Measurements from ENCODE around the gene AQP3.
"Not testable (repeated sequence)": the region's sequence is repeated elsewhere in the genome, so short reads cannot be mapped to it uniquely, and the experiment has no call there.

AQP3 gene

DNA sequence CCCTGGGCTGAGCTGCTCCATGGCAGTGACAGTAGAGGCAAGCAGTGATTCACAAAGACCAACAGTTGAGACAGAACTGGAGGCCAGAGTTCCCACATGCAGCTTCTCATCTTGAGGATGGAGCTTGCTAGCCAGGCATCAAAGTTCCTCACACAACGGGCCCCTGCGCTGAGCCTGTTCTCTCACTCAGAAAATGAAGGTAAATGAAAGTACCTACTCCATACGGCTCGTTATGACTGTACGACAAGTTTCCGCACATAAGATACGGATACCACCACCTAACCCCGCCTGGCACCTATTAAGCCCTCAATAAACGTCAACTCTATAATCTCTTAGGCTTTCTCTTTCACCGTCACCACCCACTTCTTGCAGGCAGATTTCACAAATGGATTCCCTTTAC lies 13.5 kb upstream of the AQP3 start:
- H3K4me1 ChIP-seq (ENCODE audit: control insufficient read depth, insufficient read depth, low read length): peaks cover 12% of the 10 kb centered on the region
- H3K9me3 ChIP-seq (ENCODE audit: control insufficient read depth, low read length): no peaks in the 10 kb centered on the region
- peaks cover 25% of the 10 kb centered on the region for H3K36me3 ChIP-seq (ENCODE audit: control insufficient read depth, insufficient read depth, low read length)
- no peak overlapping the region for H3K9ac ChIP-seq (ENCODE audit: low read length)
- H3K27me3 ChIP-seq (ENCODE audit: control insufficient read depth, insufficient read depth, low read length): no peaks in the 10 kb centered on the region
- no peak overlapping the region for H3K4me3 ChIP-seq (ENCODE audit: low read length)

DNA sequence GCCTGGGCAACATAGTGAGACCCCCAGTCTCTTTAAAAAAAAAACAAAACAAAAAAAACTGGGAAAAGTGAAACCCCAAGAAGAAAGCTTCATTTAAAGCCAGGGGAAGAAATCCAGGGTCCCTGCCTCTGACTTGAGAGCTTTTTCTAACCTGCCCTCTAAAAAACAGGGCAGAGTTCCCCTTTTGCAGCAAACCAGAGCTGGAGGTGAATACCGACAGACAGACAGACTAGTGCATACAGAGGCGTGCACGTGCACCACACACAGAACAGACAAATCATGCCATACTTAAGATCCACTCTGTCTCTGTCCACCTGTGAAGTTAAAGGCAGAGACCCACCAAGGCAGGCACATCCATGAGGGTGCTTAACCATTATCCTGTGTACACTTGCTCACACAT lies 11.7 kb upstream of the AQP3 start:
- no peak overlapping the region for H3K4me3 ChIP-seq (ENCODE audit: low read length)
- peaks cover 15% of the 10 kb centered on the region for H3K36me3 ChIP-seq (ENCODE audit: control insufficient read depth, insufficient read depth, low read length)
- H3K27me3 ChIP-seq (ENCODE audit: control insufficient read depth, insufficient read depth, low read length): no peaks in the 10 kb centered on the region
- H3K9ac ChIP-seq (ENCODE audit: low read length): no peak overlapping the region
- no peaks in the 10 kb centered on the region for H3K9me3 ChIP-seq (ENCODE audit: control insufficient read depth, low read length)
- peaks cover 16% of the 10 kb centered on the region for H3K4me1 ChIP-seq (ENCODE audit: control insufficient read depth, insufficient read depth, low read length)

DNA sequence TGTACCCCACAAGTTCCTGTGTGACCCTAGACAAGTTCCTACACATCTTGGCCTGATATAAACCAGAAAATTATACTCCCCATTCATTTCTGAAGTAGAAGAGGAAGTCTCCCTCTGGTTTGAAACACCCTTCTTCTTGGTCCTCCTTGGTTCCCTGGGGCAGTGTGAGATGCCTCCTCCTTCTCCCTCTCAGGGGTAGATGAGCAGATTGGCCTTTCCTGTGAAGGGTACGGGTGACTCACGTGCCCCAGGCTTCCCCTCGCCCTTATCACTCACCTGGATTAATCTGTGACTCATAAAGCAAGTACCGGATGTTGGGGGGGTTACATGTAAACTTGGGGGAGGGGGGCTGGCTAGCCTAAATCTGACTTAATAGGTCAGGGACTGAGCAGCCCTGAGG lies 11.1 kb upstream of the AQP3 start:
- Histone ChIP-seq H3K4me3 (ENCODE audit: low read length) (no peak overlapping the region), H3K9me3 (ENCODE audit: control insufficient read depth, low read length) (no peaks in the 10 kb centered on the region), H3K9ac (ENCODE audit: low read length) (peak overlapping the region; percentile 8), H3K4me1 (ENCODE audit: control insufficient read depth, insufficient read depth, low read length) (peaks cover 20% of the 10 kb centered on the region), H3K36me3 (ENCODE audit: control insufficient read depth, insufficient read depth, low read length) (peaks cover 15% of the 10 kb centered on the region), H3K27me3 (ENCODE audit: control insufficient read depth, insufficient read depth, low read length) (no peaks in the 10 kb centered on the region)

DNA sequence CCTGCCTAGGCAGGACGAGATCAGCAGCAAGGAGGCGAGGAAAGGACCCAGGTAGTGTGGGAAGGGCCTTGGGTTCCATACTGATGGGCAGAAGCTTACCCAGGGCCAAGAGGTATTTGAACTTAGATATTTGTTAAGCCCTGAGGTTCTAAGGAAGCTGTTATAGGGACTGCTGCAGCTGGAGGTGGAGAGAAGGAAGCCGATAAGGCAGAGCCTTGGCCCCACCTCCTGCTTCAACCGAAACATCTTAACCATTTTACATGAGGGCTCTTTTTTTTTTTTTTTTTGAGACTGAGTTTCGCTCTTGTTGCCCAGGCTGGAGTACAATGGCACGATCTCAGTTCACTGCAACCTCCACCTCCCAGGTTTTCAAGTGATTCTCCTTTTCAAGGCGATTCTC lies 8.6 kb upstream of the AQP3 start:
- no peak overlapping the region for H3K4me3 ChIP-seq (ENCODE audit: low read length)
- H3K27me3 ChIP-seq (ENCODE audit: control insufficient read depth, insufficient read depth, low read length): no peaks in the 10 kb centered on the region
- H3K4me1 ChIP-seq (ENCODE audit: control insufficient read depth, insufficient read depth, low read length): peaks cover 31% of the 10 kb centered on the region
- no peaks in the 10 kb centered on the region for H3K36me3 ChIP-seq (ENCODE audit: control insufficient read depth, insufficient read depth, low read length)
- H3K9me3 ChIP-seq (ENCODE audit: control insufficient read depth, low read length): no peaks in the 10 kb centered on the region
- H3K9ac ChIP-seq (ENCODE audit: low read length): no peak overlapping the region

DNA sequence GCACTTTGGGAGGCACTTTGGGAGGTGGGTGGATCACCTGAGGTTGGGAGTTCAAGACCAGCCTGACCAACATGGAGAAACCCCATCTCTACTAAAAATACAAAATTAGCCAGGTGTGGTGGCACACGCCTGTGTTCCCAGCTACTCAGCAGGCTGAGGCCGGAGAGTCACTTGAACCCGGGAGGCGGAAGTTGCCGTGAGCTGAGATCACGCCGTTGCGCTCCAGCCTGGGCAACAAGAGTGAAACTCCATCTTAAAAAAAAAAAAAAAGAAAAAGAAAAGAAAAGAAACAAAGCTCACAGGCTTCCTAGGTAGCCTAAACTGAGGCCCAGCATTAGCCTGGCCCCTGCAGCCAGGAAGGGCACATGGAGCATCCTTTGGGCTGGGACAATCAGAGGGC lies 8.1 kb upstream of the AQP3 start:
- peaks cover 31% of the 10 kb centered on the region for H3K4me1 ChIP-seq (ENCODE audit: control insufficient read depth, insufficient read depth, low read length)
- H3K4me3 ChIP-seq (ENCODE audit: low read length); H3K27me3 ChIP-seq (ENCODE audit: control insufficient read depth, insufficient read depth, low read length); H3K9me3 ChIP-seq (ENCODE audit: control insufficient read depth, low read length); H3K36me3 ChIP-seq (ENCODE audit: control insufficient read depth, insufficient read depth, low read length); H3K9ac ChIP-seq (ENCODE audit: low read length): not testable (repeated sequence)

DNA sequence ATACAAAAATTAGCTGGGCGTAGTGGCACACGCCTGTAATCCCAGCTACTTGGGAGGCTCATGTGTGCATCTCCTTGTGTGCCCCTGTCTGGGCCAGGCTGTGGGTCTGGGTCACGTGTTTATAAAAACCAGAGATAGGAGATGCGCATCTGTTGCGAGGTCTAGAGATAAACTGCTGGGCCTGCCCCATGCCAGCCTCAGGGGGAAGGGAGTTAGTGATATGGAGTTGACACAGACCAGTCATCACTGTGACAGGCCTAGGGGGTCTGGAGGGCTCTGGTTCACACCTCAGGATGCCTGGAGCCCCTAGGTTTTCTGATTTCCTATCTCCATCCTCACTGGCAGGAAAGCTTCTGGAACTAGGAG lies 7.3 kb upstream of the AQP3 start:
- H3K9ac ChIP-seq (ENCODE audit: low read length); H3K36me3 ChIP-seq (ENCODE audit: control insufficient read depth, insufficient read depth, low read length); H3K27me3 ChIP-seq (ENCODE audit: control insufficient read depth, insufficient read depth, low read length); H3K4me3 ChIP-seq (ENCODE audit: low read length); H3K9me3 ChIP-seq (ENCODE audit: control insufficient read depth, low read length): not testable (repeated sequence)
- H3K4me1 ChIP-seq (ENCODE audit: control insufficient read depth, insufficient read depth, low read length): peaks cover 31% of the 10 kb centered on the region

DNA sequence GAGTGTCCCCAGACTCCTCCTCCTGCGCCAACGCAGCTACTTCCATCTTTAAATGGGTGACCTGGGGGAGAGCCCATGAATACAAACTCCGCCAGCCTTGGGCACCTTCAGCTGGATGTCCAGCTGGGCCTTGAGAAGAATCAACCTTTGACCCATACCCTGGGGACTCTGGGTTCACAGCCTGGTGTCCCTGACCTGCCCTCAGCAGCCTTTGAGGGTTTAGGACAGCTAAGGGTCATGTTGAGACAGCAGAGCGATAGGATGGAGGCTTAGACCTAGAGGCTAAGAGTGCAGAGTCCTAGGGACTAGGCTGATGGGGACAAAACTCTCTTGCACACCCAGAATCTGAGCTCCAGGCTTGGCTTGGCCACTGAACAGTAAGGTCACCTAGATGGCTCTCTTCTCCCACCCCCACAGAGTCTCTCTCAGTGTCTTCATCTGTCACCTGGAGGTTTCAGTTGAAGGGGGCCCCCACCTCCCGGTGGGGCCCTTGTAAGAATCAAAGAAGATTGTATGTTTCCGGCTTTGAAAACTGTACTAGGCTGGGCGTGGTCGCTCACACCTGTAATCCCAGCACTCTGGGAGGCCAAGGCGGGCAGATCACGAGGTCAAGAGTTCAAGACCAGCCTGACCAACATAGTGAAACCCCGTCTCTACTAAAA lies 6.7 kb upstream of the AQP3 start:
- no peaks in the 10 kb centered on the region for H3K36me3 ChIP-seq (ENCODE audit: control insufficient read depth, insufficient read depth, low read length)
- no peaks in the 10 kb centered on the region for H3K9me3 ChIP-seq (ENCODE audit: control insufficient read depth, low read length)
- H3K4me1 ChIP-seq (ENCODE audit: control insufficient read depth, insufficient read depth, low read length): peaks cover 30% of the 10 kb centered on the region
- no peak overlapping the region for H3K4me3 ChIP-seq (ENCODE audit: low read length)
- no peak overlapping the region for H3K9ac ChIP-seq (ENCODE audit: low read length)
- no peaks in the 10 kb centered on the region for H3K27me3 ChIP-seq (ENCODE audit: control insufficient read depth, insufficient read depth, low read length)

DNA sequence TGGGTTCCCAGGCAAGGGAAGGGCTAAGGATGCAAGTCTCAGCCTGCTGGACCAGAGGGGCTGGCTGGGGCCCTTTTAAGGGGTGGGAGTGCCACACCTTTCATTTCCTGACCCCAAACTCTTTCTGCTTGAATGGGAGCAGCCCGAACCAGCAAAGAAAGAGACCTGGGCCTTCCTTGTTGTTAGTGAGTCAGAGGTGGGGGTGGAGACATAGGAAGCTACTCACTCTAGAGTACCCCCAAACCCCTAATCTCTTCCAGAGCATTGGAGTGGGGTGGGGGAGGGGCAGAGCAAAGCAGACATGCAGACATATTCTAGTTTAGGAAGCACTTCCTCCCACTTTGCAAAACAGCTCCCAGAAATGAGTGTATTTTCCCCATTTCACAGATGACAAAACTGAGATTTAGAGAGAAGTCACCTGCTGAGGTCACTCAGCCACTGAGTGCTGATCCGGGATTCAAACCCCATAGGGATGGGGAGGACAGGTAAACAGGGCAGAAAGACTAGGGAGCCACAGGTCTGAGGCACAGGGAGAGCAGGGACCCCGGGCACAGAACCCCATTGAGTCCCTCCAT lies 6.0 kb upstream of the AQP3 start:
- Histone ChIP-seq H3K9ac (ENCODE audit: low read length) (no peak overlapping the region), H3K36me3 (ENCODE audit: control insufficient read depth, insufficient read depth, low read length) (no peaks in the 10 kb centered on the region), H3K9me3 (ENCODE audit: control insufficient read depth, low read length) (no peaks in the 10 kb centered on the region), H3K4me3 (ENCODE audit: low read length) (no peak overlapping the region), H3K4me1 (ENCODE audit: control insufficient read depth, insufficient read depth, low read length) (peaks cover 23% of the 10 kb centered on the region), H3K27me3 (ENCODE audit: control insufficient read depth, insufficient read depth, low read length) (no peaks in the 10 kb centered on the region)

DNA sequence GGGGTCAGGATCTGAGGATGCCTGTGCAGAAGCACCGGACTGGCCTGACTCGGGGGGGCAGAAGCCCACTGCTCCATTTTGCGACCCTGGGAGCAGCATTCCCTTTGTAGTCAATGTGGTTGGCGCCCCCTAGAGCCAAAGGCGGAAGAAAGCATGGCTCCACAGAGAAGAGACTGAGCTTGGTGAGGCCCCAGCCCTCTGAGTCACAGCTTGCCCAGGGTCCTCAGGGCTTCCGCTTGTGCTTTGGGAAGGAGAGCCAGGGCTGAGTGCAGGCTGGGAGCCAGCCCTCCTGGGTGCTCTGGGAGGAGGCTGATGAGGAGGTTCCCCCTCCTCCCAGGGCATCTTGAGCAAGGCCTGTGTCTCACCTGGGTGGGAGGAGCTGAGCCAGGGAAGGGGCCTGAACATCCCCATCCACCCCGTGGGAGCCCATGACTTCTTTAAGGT lies 5.5 kb upstream of the AQP3 start:
- Histone ChIP-seq H3K9ac (ENCODE audit: low read length) (no peak overlapping the region), H3K27me3 (ENCODE audit: control insufficient read depth, insufficient read depth, low read length) (no peaks in the 10 kb centered on the region), H3K36me3 (ENCODE audit: control insufficient read depth, insufficient read depth, low read length) (no peaks in the 10 kb centered on the region), H3K4me3 (ENCODE audit: low read length) (no peak overlapping the region), H3K9me3 (ENCODE audit: control insufficient read depth, low read length) (no peaks in the 10 kb centered on the region), H3K4me1 (ENCODE audit: control insufficient read depth, insufficient read depth, low read length) (peaks cover 24% of the 10 kb centered on the region)

DNA sequence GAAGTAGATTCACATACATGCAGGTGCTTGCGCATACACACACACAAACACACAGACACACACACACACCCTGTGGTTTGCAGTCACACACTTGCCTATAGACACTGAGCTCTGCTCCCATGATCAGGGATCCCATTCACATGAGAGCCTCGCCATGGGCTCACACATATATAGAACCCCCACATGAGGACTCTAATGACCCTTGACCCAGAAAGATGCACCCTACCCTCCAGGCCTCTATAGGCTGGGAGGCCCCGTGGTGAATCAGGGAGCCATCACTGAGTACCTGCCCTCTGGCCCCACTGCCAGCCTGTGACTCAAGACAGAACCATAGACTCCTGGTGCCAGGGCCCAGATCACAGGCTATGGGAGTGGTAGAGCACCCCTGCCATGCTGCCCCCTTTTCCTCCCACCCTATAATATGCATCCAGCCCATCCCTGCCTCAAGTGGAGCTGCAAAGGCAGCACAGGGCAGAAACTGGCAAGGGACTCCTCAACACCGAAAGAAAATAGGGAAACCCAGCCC lies 3.3 kb upstream of the AQP3 start:
- Histone ChIP-seq H3K9ac (ENCODE audit: low read length) (no peak overlapping the region), H3K36me3 (ENCODE audit: control insufficient read depth, insufficient read depth, low read length) (no peaks in the 10 kb centered on the region), H3K27me3 (ENCODE audit: control insufficient read depth, insufficient read depth, low read length) (no peaks in the 10 kb centered on the region), H3K9me3 (ENCODE audit: control insufficient read depth, low read length) (no peaks in the 10 kb centered on the region), H3K4me3 (ENCODE audit: low read length) (no peak overlapping the region), H3K4me1 (ENCODE audit: control insufficient read depth, insufficient read depth, low read length) (peaks cover 46% of the 10 kb centered on the region)

DNA sequence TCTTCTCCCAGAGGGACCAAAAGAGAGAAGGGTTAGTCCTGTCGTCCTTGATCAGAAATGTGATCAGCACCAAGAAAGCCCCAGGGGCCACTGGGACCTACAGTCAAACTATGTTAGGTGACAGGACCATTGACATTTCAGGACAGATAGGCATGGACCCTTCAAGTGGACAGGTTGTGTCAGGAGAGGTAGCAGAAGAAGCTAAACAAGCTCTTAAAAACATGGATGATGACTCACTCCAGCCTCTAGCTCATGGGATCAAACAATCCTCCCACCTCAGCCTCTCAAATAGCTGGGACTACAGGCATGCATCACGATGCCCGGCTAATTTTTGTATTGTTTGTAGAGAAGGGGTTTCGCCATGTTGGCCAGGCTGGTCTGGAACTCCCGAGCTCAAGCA lies 2.3 kb upstream of the AQP3 start:
- H3K9me3 ChIP-seq (ENCODE audit: control insufficient read depth, low read length): no peaks in the 10 kb centered on the region
- peaks cover 55% of the 10 kb centered on the region for H3K4me1 ChIP-seq (ENCODE audit: control insufficient read depth, insufficient read depth, low read length)
- H3K27me3 ChIP-seq (ENCODE audit: control insufficient read depth, insufficient read depth, low read length): no peaks in the 10 kb centered on the region
- H3K4me3 ChIP-seq (ENCODE audit: low read length): no peak overlapping the region
- no peaks in the 10 kb centered on the region for H3K36me3 ChIP-seq (ENCODE audit: control insufficient read depth, insufficient read depth, low read length)
- H3K9ac ChIP-seq (ENCODE audit: low read length): no peak overlapping the region

DNA sequence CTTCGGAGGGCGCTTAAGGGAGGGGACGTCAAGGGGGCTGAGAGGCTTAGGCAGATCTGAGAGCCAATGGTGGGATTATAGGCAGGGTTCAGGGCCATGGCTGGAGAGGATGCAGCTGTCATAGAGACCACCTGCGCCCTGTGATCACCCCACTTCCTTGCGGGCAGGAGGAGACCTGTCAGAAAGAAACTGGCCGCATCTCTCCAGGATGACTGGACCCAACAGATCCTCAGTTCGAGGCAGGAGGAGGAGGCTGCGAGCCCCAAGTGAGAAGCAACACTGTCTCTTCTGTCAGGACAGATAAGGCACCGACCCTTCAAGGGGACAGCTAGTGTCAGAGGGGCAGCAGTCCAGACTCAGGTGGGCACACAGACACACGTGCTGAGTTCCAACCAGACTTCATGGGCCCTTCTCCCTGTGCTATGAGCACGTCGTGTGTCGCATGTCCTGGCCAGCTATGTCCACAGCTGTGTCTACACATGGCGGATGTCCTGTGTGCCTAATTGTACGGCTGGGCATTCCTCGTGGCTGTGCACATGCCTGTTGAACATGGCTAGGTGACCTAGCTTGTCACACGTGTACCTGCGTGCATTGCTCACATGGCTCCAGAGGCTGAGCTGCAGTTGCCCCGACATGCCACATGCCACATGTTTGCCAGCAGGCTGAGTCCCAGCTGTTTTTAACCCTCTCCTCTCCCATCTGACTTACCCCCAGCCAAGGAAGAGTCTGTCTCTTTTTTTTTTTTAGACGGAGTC lies 583 bp upstream of the AQP3 start:
- H3K27me3 ChIP-seq (ENCODE audit: control insufficient read depth, insufficient read depth, low read length): no peaks in the 10 kb centered on the region
- peaks cover 50% of the 10 kb centered on the region for H3K4me1 ChIP-seq (ENCODE audit: control insufficient read depth, insufficient read depth, low read length)
- H3K9me3 ChIP-seq (ENCODE audit: control insufficient read depth, low read length): no peaks in the 10 kb centered on the region
- H3K4me3 ChIP-seq (ENCODE audit: low read length): peak overlapping the region; percentile 12
- no peaks in the 10 kb centered on the region for H3K36me3 ChIP-seq (ENCODE audit: control insufficient read depth, insufficient read depth, low read length)
- peak overlapping the region; percentile 63 for H3K9ac ChIP-seq (ENCODE audit: low read length)

Data from mucosa of stomach (tissue), 1 donor.